ENCODE measurements around the gene PCDHB6. TPM values are rescaled to one million over a fixed set of nuclear protein-coding genes. Genes with fewer than 3 reads are reported as not detected.
A peak's percentile ranks its signal among the peaks of the same experiment; 100 is the strongest.
"Not testable (repeated sequence)": the region's sequence is repeated elsewhere in the genome, so short reads cannot be mapped to it uniquely, and the experiment has no call there.

PCDHB6 gene
- total RNA-seq, 2 experiments from 2014 or later, result not detected

DNA sequence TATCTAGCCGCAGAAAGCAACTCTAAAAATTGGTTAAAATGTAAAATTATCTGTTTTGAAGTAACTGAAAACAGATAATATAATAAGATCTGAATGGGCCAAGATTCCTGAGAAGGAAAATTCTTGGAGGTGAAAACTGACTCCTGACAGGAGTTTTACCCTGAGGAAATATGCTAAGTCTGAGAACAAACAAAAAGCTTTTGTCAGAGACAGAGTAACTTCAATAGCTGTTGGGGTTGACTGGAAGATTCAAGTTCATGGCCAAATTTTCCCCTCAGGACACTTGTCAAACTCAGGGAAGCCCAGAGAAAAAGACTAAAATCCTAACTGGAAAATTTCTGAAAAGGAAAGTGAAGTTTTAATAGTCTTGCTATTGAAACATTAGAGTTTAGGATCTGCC lies 22.6 kb upstream of the PCDHB6 start:
- no peaks in the 10 kb centered on the region for H3K9me2 ChIP-seq (ENCODE audit: insufficient read depth, low read length)
- intact Hi-C loops (cut with micrococcal nuclease; ENCODE audit: unreplicated experiment), result no loop called here
- H3K36me3 ChIP-seq (ENCODE audit: insufficient read depth, low read length), result no peaks in the 10 kb centered on the region
- no peak overlapping the region for H3K27ac ChIP-seq (ENCODE audit: low read depth, low read length, poor library complexity, severe bottlenecking)
- DNase-seq (ENCODE audit: low spot score), result no peak
- no peak overlapping the region for H2AFZ ChIP-seq (ENCODE audit: low read length)
- no peak overlapping the region for H3K4me3 ChIP-seq (ENCODE audit: low read depth, low read length, poor library complexity, severe bottlenecking)
- TF ChIP-seq, protein P1, sequence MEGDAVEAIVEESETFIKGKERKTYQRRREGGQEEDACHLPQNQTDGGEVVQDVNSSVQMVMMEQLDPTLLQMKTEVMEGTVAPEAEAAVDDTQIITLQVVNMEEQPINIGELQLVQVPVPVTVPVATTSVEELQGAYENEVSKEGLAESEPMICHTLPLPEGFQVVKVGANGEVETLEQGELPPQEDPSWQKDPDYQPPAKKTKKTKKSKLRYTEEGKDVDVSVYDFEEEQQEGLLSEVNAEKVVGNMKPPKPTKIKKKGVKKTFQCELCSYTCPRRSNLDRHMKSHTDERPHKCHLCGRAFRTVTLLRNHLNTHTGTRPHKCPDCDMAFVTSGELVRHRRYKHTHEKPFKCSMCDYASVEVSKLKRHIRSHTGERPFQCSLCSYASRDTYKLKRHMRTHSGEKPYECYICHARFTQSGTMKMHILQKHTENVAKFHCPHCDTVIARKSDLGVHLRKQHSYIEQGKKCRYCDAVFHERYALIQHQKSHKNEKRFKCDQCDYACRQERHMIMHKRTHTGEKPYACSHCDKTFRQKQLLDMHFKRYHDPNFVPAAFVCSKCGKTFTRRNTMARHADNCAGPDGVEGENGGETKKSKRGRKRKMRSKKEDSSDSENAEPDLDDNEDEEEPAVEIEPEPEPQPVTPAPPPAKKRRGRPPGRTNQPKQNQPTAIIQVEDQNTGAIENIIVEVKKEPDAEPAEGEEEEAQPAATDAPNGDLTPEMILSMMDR (conservative IDR thresholded peaks at IDR 0.05; ENCODE audit: low read length), result no peak
- TF ChIP-seq EZH2phosphoT487 (IDR thresholded peaks at IDR 0.05; ENCODE audit: borderline replicate concordance, low read depth, low read length), result no peak
- ChIA-PET CTCF (ENCODE audit: unreplicated experiment) (no interaction called here), POLR2A (no interaction called here)
- BruUV-seq (replicated peaks), result no TSS peak
- no peaks in the 10 kb centered on the region for H3K4me1 ChIP-seq (ENCODE audit: insufficient read depth, low read length, poor library complexity, severe bottlenecking)
- no peaks in the 10 kb centered on the region for H3K79me2 ChIP-seq (ENCODE audit: insufficient read depth, low read depth, low read length)
- H4K20me1 ChIP-seq (ENCODE audit: insufficient read depth, low read length), result no peaks in the 10 kb centered on the region
- no peaks in the 10 kb centered on the region for H3K9me3 ChIP-seq (ENCODE audit: low read length)
- H3K4me2 ChIP-seq (ENCODE audit: low read length), result no peak overlapping the region

DNA sequence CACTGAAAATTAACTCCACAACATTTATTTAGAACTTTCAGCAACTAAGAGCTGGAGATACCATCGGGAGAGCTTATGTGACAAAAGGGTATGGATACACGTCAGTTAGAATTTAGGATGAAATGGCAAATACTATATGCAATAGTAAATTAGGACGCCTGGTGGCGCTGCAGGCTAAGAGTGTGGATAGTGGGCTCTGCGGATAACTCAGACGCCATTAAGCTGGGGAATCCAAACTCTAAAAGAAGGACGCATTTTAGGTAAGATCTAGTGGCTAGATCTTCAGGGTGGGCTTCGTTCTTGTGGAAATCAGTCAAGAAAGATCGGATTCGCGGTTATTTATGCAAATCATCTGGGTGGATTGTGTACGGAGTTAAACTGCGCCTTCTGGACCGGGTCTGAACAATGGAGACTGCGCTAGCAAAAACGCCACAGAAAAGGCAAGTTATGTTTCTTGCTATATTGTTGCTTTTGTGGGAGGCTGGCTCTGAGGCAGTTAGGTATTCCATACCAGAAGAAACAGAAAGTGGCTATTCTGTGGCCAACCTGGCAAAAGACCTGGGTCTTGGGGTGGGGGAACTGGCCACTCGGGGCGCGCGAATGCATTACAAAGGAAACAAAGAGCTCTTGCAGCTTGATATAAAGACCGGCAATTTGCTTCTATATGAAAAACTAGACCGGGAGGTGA lies 14.7 kb upstream of the PCDHB6 start, which contains the start of gene PCDHB5:
TSS of gene PCDHB5 (plus strand) at position 177 of the 688 bp plus-strand sequence. CDS start at position 406, 229 bp downstream.
- Histone ChIP-seq H3K27ac (ENCODE audit: low read depth, low read length, poor library complexity, severe bottlenecking) (no peak within 1 kb of the TSS), H3K4me3 (ENCODE audit: low read depth, low read length, poor library complexity, severe bottlenecking) (no peak within 1 kb of the TSS), H3K79me2 (ENCODE audit: insufficient read depth, low read depth, low read length) (no peaks in the 10 kb centered on the region), H2AFZ (ENCODE audit: low read length) (no peak within 1 kb of the TSS), H4K20me1 (ENCODE audit: insufficient read depth, low read length) (no peaks in the 10 kb centered on the region), H3K9me3 (ENCODE audit: low read length) (peaks cover 7% of the 10 kb centered on the region; the same call in 1 of the 2 replicates), H3K36me3 (ENCODE audit: insufficient read depth, low read length) (no peaks in the 10 kb centered on the region), H3K4me2 (ENCODE audit: low read length) (no peak within 1 kb of the TSS), H3K4me1 (ENCODE audit: insufficient read depth, low read length, poor library complexity, severe bottlenecking) (no peaks in the 10 kb centered on the region), H3K9me2 (ENCODE audit: insufficient read depth, low read length) (no peaks in the 10 kb centered on the region)
- DNase-seq (ENCODE audit: low spot score), result no peak
- CTCF ChIA-PET (ENCODE audit: unreplicated experiment), result no interaction called here
- intact Hi-C loops (cut with micrococcal nuclease; ENCODE audit: unreplicated experiment), result no loop called here
- POLR2A ChIA-PET, result no interaction called here
- BruUV-seq (replicated peaks), result no TSS peak
- TF ChIP-seq, protein P1 (conservative IDR thresholded peaks at IDR 0.05; ENCODE audit: low read length), result peak; percentile 52
- no peak for TF ChIP-seq EZH2phosphoT487 (IDR thresholded peaks at IDR 0.05; ENCODE audit: borderline replicate concordance, low read depth, low read length)

DNA sequence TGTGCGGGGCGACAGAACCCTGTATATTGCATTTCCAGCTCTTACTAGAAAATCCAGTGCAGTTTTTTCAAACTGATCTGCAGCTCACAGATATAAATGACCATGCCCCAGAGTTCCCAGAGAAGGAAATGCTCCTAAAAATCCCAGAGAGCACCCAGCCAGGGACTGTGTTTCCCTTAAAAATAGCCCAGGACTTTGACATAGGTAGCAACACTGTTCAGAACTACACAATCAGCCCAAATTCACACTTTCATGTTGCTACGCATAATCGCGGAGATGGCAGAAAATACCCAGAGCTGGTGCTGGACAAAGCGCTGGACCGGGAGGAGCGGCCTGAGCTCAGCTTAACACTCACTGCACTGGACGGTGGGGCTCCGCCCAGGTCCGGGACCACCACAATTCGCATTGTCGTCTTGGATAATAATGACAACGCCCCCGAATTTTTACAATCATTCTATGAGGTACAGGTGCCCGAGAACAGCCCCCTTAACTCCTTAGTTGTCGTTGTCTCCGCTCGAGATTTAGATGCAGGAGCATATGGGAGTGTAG lies 14.1 kb upstream of the PCDHB6 start:
- intact Hi-C loops (cut with micrococcal nuclease; ENCODE audit: unreplicated experiment), result no loop called here
- Histone ChIP-seq H3K79me2 (ENCODE audit: insufficient read depth, low read depth, low read length) (no peaks in the 10 kb centered on the region), H2AFZ (ENCODE audit: low read length) (no peak overlapping the region), H3K27ac (ENCODE audit: low read depth, low read length, poor library complexity, severe bottlenecking) (no peak overlapping the region), H3K4me1 (ENCODE audit: insufficient read depth, low read length, poor library complexity, severe bottlenecking) (no peaks in the 10 kb centered on the region), H3K36me3 (ENCODE audit: insufficient read depth, low read length) (no peaks in the 10 kb centered on the region), H3K4me2 (ENCODE audit: low read length) (no peak overlapping the region), H3K4me3 (ENCODE audit: low read depth, low read length, poor library complexity, severe bottlenecking) (no peak overlapping the region), H3K9me2 (ENCODE audit: insufficient read depth, low read length) (no peaks in the 10 kb centered on the region), H4K20me1 (ENCODE audit: insufficient read depth, low read length) (no peaks in the 10 kb centered on the region), H3K9me3 (ENCODE audit: low read length) (peaks cover 7% of the 10 kb centered on the region; the same call in 1 of the 2 replicates)
- ChIA-PET POLR2A (no interaction called here), CTCF (ENCODE audit: unreplicated experiment) (no interaction called here)
- no TSS peak for BruUV-seq (replicated peaks)
- no peak for DNase-seq (ENCODE audit: low spot score)
- TF ChIP-seq, protein P1 (conservative IDR thresholded peaks at IDR 0.05; ENCODE audit: low read length), result no peak
- TF ChIP-seq EZH2phosphoT487 (IDR thresholded peaks at IDR 0.05; ENCODE audit: borderline replicate concordance, low read depth, low read length), result no peak

DNA sequence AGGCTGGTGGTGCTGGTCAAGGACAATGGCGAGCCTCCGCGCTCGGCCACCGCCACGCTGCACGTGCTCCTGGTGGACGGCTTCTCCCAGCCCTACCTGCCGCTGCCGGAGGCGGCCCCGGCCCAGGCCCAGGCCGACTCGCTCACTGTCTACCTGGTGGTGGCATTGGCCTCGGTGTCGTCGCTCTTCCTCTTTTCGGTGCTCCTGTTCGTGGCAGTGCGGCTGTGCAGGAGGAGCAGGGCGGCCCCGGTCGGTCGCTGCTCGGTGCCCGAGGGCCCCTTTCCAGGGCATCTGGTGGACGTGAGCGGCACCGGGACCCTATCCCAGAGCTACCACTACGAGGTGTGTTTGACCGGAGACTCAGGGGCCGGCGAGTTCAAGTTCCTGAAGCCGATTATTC lies 12.5 kb upstream of the PCDHB6 start:
- BruUV-seq (replicated peaks); intact Hi-C loops (cut with micrococcal nuclease; ENCODE audit: unreplicated experiment): not testable (repeated sequence)

More for the DNA sequence above, 12.5 kb upstream of the PCDHB6 start:
- H2AFZ ChIP-seq (ENCODE audit: low read length); POLR2A ChIA-PET; DNase-seq (ENCODE audit: low spot score); H3K4me2 ChIP-seq (ENCODE audit: low read length); H4K20me1 ChIP-seq (ENCODE audit: insufficient read depth, low read length); H3K79me2 ChIP-seq (ENCODE audit: insufficient read depth, low read depth, low read length); H3K4me1 ChIP-seq (ENCODE audit: insufficient read depth, low read length, poor library complexity, severe bottlenecking); H3K9me2 ChIP-seq (ENCODE audit: insufficient read depth, low read length); H3K9me3 ChIP-seq (ENCODE audit: low read length); CTCF ChIA-PET (ENCODE audit: unreplicated experiment); H3K4me3 ChIP-seq (ENCODE audit: low read depth, low read length, poor library complexity, severe bottlenecking); H3K36me3 ChIP-seq (ENCODE audit: insufficient read depth, low read length); H3K27ac ChIP-seq (ENCODE audit: low read depth, low read length, poor library complexity, severe bottlenecking): not testable (repeated sequence)

Measured in OCI-LY7 (cell line).